CD14-positive monocyte (primary cell): ENCODE results near the gene OR56B4. TPM values are rescaled to one million over a fixed set of nuclear protein-coding genes. Genes with fewer than 3 reads are reported as not detected.
A peak's percentile ranks its signal among the peaks of the same experiment; 100 is the strongest.

Experiments
- DNase-seq, 3 donors: peaks; one replicate each; pipeline ENCODE4 v3.0.0-alpha.2; 2011 to 2022
- H2AFZ ChIP-seq: 2 replicates; pipeline ENCODE4 v1.6.0; 2012; ENCODE audit warnings: mild to moderate bottlenecking, low read depth, low read length, inconsistent platforms; ENCODE audit not compliant: insufficient read depth, poor library complexity, severe bottlenecking
- H3K27ac ChIP-seq, 2 donors: 1 replicate in 1 of 2; 2 replicates in 1 of 2; pipeline ENCODE4 v1.5.1; 2012 to 2013; ENCODE audit warnings: low read length in 2 of 2, control low read depth in 1 of 2, inconsistent platforms in 1 of 2, low read depth in 1 of 2, mild to moderate bottlenecking in 1 of 2
- H3K27me3 ChIP-seq, 2 donors: one replicate each; pipeline versions ENCODE4 v1.6.0 to v1.6.1; 2011 to 2013; ENCODE audit warnings: low read length in 2 of 2; ENCODE audit not compliant: control insufficient read depth in 2 of 2, insufficient read depth in 2 of 2
- H3K36me3 ChIP-seq, 2 donors: replicated peaks in 1 of 2; 1 replicate in 1 of 2; 2 replicates in 1 of 2; pipeline versions ENCODE4 v1.5.1 to v1.6.1; 2012 to 2013; ENCODE audit warnings: low read length in 2 of 2, control low read depth in 1 of 2, inconsistent platforms in 1 of 2, mild to moderate bottlenecking in 1 of 2; ENCODE audit not compliant: insufficient read depth in 2 of 2, control insufficient read depth in 1 of 2
- H3K4me1 ChIP-seq, 2 donors: 1 replicate in 1 of 2; 2 replicates in 1 of 2; pipeline versions ENCODE4 v1.5.1 to v1.6.1; 2012 to 2013; ENCODE audit warnings: low read length in 2 of 2, control low read depth in 1 of 2, inconsistent platforms in 1 of 2, mild to moderate bottlenecking in 1 of 2, moderate library complexity in 1 of 2; ENCODE audit not compliant: insufficient read depth in 2 of 2, control insufficient read depth in 1 of 2
- H3K4me2 ChIP-seq: replicated peaks from 2 replicates; pipeline ENCODE3; 2012; ENCODE audit warnings: low read length, moderate library complexity, mild to moderate bottlenecking; ENCODE audit not compliant: poor library complexity, severe bottlenecking; ENCODE audit errors: extremely low read depth
- H3K4me3 ChIP-seq, 3 experiments: fragments of 200-600 bp in 1 of 3; sonication (generic) in 1 of 3; replicated peaks in 1 of 3; 1 replicate in 2 of 3; 2 replicates in 1 of 3; pipeline ENCODE4 v1.5.1; 2011 to 2013; ENCODE audit warnings: low read length in 3 of 3, mild to moderate bottlenecking in 3 of 3, control low read depth in 2 of 3, low read depth in 2 of 3, inconsistent platforms in 1 of 3, moderate library complexity in 1 of 3
- H3K79me2 ChIP-seq: 2 replicates; pipeline ENCODE4 v1.6.0; 2012; ENCODE audit warnings: mild to moderate bottlenecking, control low read depth, inconsistent platforms, low read length, moderate library complexity; ENCODE audit not compliant: insufficient read depth
- H3K9ac ChIP-seq: 2 replicates; pipeline ENCODE4 v1.6.0; 2017; ENCODE audit warnings: low read length, mild to moderate bottlenecking; ENCODE audit not compliant: insufficient read depth, poor library complexity, severe bottlenecking
- H3K9me3 ChIP-seq, 2 donors: replicated peaks in 1 of 2; 1 replicate in 1 of 2; 2 replicates in 1 of 2; pipeline versions ENCODE4 v1.5.1 to v1.6.1; 2012 to 2013; ENCODE audit warnings: low read length in 2 of 2, control low read depth in 1 of 2; ENCODE audit not compliant: control insufficient read depth in 1 of 2, insufficient read depth in 1 of 2
- H4K20me1 ChIP-seq: 2 replicates; pipeline ENCODE4 v1.6.0; 2012; ENCODE audit warnings: mild to moderate bottlenecking, low read length, control low read depth, moderate library complexity; ENCODE audit not compliant: insufficient read depth
- H3K27ac Mint-ChIP-seq, 7 donors: one replicate each; pipeline ENCODE4 v1.8.0; 2020; ENCODE audit warnings: mild to moderate bottlenecking in 7 of 7, mixed read lengths in 7 of 7, moderate library complexity in 6 of 7, inconsistent platforms in 2 of 7
- H3K27me3 Mint-ChIP-seq, 3 donors: one replicate each; pipeline ENCODE4 v1.8.0; 2021 to 2022; ENCODE audit warnings: low read depth in 3 of 3, mild to moderate bottlenecking in 3 of 3, mixed read lengths in 3 of 3, moderate library complexity in 3 of 3, inconsistent platforms in 1 of 3
- H3K36me3 Mint-ChIP-seq, 2 donors: one replicate each; pipeline ENCODE4 v1.8.0; 2020; ENCODE audit warnings: mixed read lengths in 2 of 2, inconsistent platforms in 1 of 2, mild to moderate bottlenecking in 1 of 2
- H3K4me1 Mint-ChIP-seq: one replicate; pipeline ENCODE4 v1.8.0; 2020; ENCODE audit warnings: mild to moderate bottlenecking, mixed read lengths
- H3K4me3 Mint-ChIP-seq, 2 donors: one replicate each; pipeline ENCODE4 v1.8.0; 2020; ENCODE audit warnings: mild to moderate bottlenecking in 2 of 2, mixed read lengths in 2 of 2, moderate library complexity in 1 of 2
- H3K9me3 Mint-ChIP-seq, 7 donors: one replicate each; pipeline ENCODE4 v1.8.0; 2020 to 2022; ENCODE audit warnings: mixed read lengths in 7 of 7, mild to moderate bottlenecking in 6 of 7, moderate library complexity in 6 of 7, inconsistent platforms in 2 of 7
- whole genome bisulfite sequencing: methylation state at CpG from one replicate; pipeline ENCODE4 v1.1.5; 2013; ENCODE audit warnings: missing lambda C conversion rate; ENCODE audit not compliant: insufficient coverage; 5-methylcytosine and 5-hydroxymethylcytosine counted together
- intact Hi-C, 2 donors: fragments of 100-400 bp; cut with micrococcal nuclease; formaldehyde crosslinking; loops; one replicate each; pipeline versions ENCODE4 v1.15.0 to v1.15.1; 2023
- polyA plus RNA-seq, 3 donors: library from polyadenylated mRNA; depleted of rRNA in 1 of 3; unstranded in 2 of 3; stranded (reverse) in 1 of 3; fragments of 300-500 nt in 2 of 3; fragments of >200 nt in 1 of 3; fragmentation: Illumina TruSeq in 2 of 3; gene quantifications; 1 replicate in 2 of 3; 2 replicates in 1 of 3; pipeline ENCODE4 v1.2.3, GENCODE V29; 2012 to 2021
- TF ChIP-seq, protein P1 (sequence below): fragments of 200-600 bp; IDR thresholded peaks from one replicate; pipeline ENCODE4 v1.8.0; 2022; ENCODE audit warnings: antibody characterized with exemption, mild to moderate bottlenecking

OR56B4 gene
- polyA plus RNA-seq, 3 donors = not detected

DNA sequence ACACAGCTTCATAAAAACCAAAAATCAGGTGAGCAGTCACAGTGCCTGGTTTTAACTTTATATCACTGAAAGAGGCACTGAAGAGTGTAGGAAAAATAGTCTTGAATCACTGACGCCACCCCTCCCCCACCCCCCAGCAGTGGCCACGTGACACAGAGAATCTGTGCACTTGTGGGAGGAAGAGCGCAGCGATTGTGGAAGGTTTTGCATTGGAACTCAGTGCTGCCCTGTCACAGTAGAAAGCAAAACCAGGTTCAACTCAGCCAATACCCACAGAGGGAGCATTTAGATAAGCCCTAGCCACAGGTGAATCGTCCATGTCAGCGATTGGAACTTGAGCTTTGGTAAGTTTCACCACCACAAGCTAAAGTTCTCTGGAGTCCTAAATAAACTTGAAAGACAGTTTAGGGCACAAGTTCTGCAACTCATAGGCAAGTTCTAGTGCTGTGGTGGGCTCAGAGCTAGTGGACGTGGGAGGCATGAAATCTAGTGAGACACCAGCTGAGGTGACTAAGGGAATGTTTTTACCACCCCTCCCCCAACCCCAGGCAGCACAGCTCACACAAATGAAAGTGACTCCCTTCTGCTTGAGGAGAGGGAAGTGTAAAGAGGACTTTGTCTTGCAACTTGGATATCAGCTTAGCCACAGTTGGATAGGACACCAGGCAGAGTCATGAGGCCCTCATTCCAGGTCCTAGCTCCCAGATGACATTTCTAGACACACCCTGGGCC, 49.3 kb downstream of the OR56B4 start:
- peaks cover 0 to 11% (median 2%) of the 10 kb centered on the region in 7 donors for H3K9me3 Mint-ChIP-seq
- Histone ChIP-seq H3K79me2 (no peaks in the 10 kb centered on the region), H3K4me2 (no peak overlapping the region), H3K27ac (peak overlapping the region in 1 of 2 donors; percentile 30), H2AFZ (peak overlapping the region; percentile 32), H3K4me3 (no peak overlapping the region), H3K4me1 (peaks cover 8 to 12% of the 10 kb centered on the region in 2 donors), H3K27me3 (peaks cover 0 to 2% of the 10 kb centered on the region in 2 donors), H4K20me1 (no peaks in the 10 kb centered on the region), H3K9ac (no peak overlapping the region), H3K9me3 (peaks cover 0 to 8% of the 10 kb centered on the region in 2 donors), H3K36me3 (no peaks in the 10 kb centered on the region)
- peak; percentile 10 to 29 (median 27) for DNase-seq
- TF ChIP-seq, protein P1, sequence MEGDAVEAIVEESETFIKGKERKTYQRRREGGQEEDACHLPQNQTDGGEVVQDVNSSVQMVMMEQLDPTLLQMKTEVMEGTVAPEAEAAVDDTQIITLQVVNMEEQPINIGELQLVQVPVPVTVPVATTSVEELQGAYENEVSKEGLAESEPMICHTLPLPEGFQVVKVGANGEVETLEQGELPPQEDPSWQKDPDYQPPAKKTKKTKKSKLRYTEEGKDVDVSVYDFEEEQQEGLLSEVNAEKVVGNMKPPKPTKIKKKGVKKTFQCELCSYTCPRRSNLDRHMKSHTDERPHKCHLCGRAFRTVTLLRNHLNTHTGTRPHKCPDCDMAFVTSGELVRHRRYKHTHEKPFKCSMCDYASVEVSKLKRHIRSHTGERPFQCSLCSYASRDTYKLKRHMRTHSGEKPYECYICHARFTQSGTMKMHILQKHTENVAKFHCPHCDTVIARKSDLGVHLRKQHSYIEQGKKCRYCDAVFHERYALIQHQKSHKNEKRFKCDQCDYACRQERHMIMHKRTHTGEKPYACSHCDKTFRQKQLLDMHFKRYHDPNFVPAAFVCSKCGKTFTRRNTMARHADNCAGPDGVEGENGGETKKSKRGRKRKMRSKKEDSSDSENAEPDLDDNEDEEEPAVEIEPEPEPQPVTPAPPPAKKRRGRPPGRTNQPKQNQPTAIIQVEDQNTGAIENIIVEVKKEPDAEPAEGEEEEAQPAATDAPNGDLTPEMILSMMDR = no peak
- H3K4me1 Mint-ChIP-seq = peaks cover 13% of the 10 kb centered on the region
- intact Hi-C loops = loop anchor here in 1 of 2 donors (2.0 kb wide), 1 partner anchor 38 kb away; no protein-coding TSS in a partner anchor
- WGBS = no CpG with 5 or more reads among the region's 7 CpGs
- H3K27ac Mint-ChIP-seq = peak overlapping the region in 4 of 7 donors; percentile 12 to 57 (median 48)
- H3K36me3 Mint-ChIP-seq = no peaks in the 10 kb centered on the region
- H3K4me3 Mint-ChIP-seq = peak overlapping the region in 1 of 2 donors; percentile 55
- peaks cover 0 to 3% (median 3%) of the 10 kb centered on the region in 3 donors for H3K27me3 Mint-ChIP-seq

Other genes with a start within 250 kb of the OR56B4 start
- gene OR52E8, start 250.0 kb upstream of the OR56B4 start, polyA plus RNA-seq = not detected
- gene OR52E4, start 227.1 kb upstream of the OR56B4 start, polyA plus RNA-seq = not detected
- not detected for gene OR52E5, start 214.5 kb upstream of the OR56B4 start, polyA plus RNA-seq
- gene OR56A3, start 165.4 kb upstream of the OR56B4 start, polyA plus RNA-seq = not detected
- not detected for gene OR56A5, start 139.2 kb upstream of the OR56B4 start, polyA plus RNA-seq
- gene OR52L1, start 120.7 kb upstream of the OR56B4 start, polyA plus RNA-seq = not detected
- not detected for gene OR56A4, start 100.7 kb upstream of the OR56B4 start, polyA plus RNA-seq
- gene OR56A1, start 76.9 kb upstream of the OR56B4 start, polyA plus RNA-seq = under 1 TPM in 1 of 3 donors, not detected in 2; 0.01 TPM
- not detected for gene OR52B2, start 62.6 kb downstream of the OR56B4 start, polyA plus RNA-seq
- not detected for gene OR52W1, start 91.5 kb downstream of the OR56B4 start, polyA plus RNA-seq
- not detected for gene C11orf42, start 97.9 kb downstream of the OR56B4 start, polyA plus RNA-seq
- gene FHIP1B, start 127.0 kb downstream of the OR56B4 start, polyA plus RNA-seq = 10 to 100 TPM; 14.2 to 64.1 (median 18.9) TPM
- under 1 TPM in 1 of 3 donors, not detected in 2; 0.69 TPM for gene CNGA4, start 131.4 kb downstream of the OR56B4 start, polyA plus RNA-seq
- gene CCKBR, start 152.2 kb downstream of the OR56B4 start, polyA plus RNA-seq = not detected
- gene CAVIN3, start 212.8 kb downstream of the OR56B4 start, polyA plus RNA-seq = 10 to 100 TPM in 2 of 3 donors, 1 to 10 TPM in 1; 3.1 to 13.6 (median 11.2) TPM